OCI-LY7 (cell line): ENCODE results near the gene LHPP.

Experiments
- CTCF ChIP-seq: fragments of 200-600 bp; sonication (generic); conservative IDR thresholded peaks from 2 replicates; pipeline ENCODE4 v1.5.1; 2014; ENCODE audit warnings: mild to moderate bottlenecking, antibody characterized with exemption, low read length, moderate library complexity, mixed read lengths
- EZH2phosphoT487 ChIP-seq: fragments of 200-600 bp; sonication (generic); IDR thresholded peaks from 2 replicates; pipeline ENCODE4 v1.6.1; 2018; ENCODE audit warnings: low read depth, borderline replicate concordance, mild to moderate bottlenecking, mixed run types, antibody characterized with exemption, low read length, moderate library complexity, mixed read lengths

- TF ChIP-seq CTCF: no peak
- no peak for TF ChIP-seq EZH2phosphoT487
These were observed 39.1 kb downstream of the LHPP start for GRCh38 chr10:124500757-124501156.
